GM19025 (cell line): ENCODE data around the gene ZBTB24.

ENCODE experiments used
- ATAC-seq: cut with Tn5 transposase; IDR thresholded peaks from one replicate; pipeline ENCODE4 v1.9.1; 2021; ENCODE audit warnings: mild to moderate bottlenecking, low read depth, moderate library complexity; ENCODE audit not compliant: unreplicated experiment

The ZBTB24 gene

DNA sequence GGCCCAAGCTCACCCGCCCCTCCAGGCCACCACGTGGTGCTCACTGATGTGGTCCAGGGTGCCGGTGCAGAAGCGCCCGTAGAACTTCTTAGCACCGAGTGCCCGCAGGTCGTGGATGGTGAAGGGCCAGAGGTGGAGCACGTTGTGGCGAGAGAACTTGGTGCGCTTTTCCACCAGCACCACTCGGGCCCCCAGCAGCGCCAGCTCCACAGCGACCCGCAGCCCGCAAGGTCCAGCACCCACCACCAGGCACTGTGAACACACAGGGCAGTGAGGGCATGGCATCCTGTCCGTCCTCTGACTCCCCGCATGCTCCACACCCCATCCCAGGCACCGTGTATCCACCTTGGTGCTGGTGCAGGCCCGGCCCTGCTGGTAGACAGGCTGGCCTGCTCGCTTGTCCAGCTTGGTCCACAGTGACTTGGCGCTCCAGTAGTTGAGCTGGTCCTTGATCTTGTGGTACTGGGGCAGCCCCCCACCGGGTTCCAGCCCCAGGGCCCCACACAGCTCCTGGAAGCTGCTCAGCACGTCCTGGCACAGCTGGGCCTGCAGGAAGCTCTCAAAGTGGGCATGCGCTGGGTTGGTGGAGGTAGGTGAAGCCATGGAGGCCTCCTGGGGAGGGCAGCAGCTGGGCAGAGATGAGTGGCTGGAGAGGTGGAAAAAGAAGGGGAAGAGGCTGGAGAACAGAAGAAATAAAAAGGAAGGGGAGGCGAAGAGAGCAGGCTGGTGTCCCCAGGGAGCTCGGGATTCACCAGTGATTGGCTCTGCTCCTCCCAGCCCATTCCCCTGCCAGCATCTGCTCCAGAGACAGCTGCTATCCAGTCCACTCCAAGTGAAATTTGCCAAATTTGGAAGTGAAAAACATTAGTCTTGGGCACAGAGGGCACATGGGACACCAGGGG is 29.2 kb downstream of the ZBTB24 start:
- no peak for ATAC-seq

DNA sequence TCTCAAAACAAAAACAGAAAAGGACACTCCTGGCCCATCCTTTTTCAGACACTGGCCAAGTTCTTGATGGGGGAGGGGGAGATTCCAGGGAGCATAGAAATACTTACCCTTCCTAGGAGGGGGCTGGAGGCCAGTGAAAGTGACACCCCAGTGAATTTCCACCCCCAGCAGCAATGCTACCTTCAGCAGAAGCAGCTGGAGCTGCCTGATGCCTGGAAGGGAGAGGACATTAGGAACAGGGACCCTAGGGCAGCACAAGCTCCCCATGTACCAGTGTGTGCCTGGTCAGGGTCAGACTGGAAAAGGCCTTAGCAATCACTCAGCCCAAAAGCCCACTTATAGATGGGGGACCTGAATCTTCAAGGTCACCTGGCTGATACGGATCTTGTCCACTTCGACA is 29.9 kb downstream of the ZBTB24 start:
- ATAC-seq = no peak

DNA sequence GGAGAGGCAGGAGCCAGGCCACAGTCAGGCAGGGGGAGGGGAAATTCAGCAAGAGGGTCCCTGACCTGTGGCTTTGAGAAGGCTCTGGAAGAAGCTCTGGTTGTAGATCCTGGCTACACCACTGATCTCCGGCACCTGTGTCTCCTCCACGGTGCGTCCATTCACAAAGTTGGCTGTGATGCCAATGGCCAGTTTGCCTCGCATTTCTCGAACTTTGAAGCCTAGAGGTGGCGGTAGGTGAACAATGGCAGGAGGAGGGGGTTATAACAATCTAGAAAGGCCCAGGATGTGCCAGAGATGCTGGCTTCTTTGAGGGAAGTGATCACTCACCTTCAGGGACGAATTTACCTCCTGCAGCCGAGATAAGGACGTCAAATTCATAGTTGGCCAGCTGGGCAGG is 30.8 kb downstream of the ZBTB24 start:
- no peak for ATAC-seq

DNA sequence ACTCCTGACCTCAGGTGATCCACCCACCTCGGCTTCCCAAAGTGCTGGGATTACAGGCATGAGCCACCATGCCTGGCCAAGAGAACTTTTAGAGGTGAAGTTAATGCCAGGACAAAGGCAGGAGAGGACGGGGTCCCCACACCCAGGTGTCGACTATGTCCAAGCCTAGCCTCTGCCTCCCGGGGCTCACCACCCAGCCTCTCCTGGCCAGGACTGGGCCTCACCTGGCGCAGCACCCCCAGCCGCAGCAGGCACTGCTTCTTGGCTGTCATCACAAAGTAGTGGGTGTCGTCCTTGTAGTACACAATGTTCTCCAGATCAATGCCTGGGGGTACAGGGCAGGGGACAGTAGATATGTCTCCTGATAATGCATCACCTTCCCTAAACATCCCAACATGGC is 31.6 kb downstream of the ZBTB24 start:
- ATAC-seq = no peak

DNA sequence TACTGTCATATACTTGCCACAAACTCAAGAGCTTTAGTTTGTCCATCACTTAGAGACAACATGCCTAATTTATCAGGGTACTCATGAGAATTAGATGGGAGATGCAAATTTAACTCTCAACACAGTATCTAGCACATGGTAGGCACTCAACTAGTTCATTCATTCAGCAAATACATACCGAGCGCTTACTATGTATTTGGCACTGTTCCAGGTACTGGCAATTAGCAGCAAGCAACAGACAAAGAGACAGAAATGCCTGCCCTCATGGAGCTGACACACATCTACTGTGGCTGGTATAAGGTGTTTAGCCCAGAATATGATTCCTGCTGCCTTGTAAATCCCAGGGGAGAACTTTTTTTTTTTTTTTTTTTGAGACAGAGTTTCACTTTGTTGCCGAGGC is 32.2 kb downstream of the ZBTB24 start:
- ATAC-seq = no peak

DNA sequence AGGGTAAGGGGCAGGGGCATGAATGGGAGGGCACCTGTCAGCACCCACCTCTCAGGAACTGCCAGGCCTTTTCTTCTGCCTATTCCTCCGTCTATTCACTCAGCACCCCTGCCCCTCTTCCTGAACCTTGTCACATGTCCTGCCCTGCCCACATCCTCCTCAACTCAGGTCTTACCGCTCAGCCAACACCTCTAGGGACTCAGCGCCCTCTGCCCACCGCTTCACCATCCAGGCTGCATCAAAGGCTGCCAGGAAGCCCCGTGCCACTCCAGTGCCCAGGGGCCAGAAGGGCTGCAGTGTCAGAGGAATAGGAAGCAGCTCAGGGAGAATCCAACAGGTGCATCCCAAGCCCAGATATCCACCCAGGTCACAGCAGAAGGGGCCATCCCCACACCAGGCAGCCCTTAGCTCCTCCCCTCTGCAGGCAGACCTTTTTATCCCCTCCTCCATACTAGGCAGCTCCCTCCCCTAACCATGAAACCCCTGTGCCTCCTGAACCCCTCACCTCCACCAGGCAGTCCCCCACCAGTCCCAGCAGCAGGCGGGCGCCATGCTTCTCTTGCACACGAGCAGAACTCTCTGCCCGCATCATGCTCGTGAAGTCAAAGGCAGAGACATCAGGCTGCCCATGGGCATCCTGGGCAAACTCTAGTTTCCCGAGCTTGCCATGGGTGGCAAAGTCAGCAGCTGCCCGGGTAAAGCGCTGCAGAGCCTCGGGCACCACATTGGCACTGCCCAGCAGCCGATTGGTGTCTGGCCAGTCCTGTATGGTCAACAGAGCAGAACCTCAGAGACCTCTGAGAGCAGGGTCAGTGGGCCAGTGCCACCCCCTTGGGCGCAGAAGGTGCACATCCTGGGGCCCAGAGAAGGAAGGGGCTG is 33.0 kb downstream of the ZBTB24 start:
- ATAC-seq = no peak

DNA sequence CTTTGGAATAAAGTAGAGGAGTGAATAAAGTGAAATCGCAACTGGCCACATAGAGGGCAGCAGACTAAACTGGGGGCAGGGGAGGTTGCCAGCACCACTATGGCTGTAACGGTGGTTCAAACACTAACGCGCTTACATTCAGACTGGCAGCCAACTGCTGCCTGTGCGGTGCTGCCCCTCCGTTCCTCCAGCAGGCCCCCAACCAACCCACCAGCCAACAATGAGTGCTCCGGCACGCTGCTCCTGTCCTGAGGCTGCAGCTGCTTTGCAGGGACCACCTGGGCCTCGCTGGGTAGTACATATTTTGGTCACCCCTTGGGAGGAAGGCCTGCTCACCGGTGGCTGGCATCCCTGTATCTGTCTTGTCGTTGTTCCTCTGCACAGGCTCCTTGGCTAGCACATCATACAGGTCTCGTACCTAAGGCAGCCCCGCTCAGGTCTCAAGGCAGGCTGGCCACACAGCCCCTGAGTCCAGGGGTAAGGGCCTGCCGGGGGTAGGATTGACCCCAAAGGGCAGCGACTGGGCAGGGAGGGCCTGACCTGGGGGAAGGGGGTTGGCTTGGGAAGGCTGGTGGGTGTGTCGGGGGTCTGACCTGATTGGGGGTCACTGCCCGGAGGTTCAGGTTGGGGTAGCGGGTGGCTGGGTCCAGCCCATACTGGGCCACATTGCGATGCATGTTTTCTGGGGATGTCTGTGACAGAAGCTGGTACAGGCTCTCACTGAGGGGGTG is 33.8 kb downstream of the ZBTB24 start:
- ATAC-seq = no peak

DNA sequence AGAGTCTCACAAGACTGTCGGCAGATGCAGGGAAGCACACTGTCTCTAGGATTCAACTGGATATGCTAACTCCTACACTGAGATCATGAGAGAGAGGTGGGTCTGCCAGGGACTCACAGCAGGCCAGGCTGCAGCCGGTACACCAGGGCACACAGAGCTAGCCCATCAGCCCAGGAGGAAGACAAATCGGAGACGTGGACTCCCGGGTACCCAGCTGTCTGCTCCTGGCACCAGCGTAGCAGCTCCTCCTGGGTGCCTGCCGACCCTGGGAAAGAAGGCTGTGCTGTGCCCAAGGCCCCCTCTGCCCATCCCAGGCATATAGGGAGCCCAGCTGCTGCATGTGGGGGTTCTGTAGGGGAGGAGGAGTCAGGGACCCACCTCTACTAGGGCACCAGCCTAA is 34.4 kb downstream of the ZBTB24 start:
- ATAC-seq = no peak

DNA sequence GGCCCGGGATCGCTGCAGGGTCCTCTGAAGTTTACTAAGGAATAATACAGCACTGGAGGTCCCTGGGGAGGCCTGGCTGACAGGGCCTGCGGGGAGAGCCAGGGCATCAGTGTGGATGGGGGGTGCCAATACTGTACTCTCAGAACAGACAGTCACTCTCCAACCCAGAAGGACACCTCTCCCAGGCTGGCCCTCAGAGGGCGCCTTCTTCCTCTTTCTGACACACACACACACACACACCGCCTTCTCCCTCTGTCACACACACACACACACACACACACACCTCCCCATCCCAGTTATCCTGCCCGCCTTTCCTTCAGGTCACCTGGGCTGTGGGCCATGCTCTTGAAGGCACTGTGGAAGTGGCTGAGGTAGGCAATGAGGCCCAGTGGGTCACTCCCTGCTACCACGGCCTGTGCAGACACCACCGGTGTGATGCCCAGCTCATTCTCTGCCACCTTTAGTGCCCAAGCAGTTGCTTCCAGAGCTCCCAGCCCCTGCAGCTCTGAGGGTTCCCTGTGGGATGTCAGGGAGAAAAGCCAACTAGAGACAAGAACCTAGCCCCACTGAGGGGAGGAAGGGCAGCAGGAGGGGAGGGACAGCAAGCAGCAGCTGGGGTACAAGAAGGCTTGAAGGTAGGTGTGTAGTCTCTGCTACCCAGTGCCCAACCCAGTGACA is 35.0 kb downstream of the ZBTB24 start:
- no peak for ATAC-seq

DNA sequence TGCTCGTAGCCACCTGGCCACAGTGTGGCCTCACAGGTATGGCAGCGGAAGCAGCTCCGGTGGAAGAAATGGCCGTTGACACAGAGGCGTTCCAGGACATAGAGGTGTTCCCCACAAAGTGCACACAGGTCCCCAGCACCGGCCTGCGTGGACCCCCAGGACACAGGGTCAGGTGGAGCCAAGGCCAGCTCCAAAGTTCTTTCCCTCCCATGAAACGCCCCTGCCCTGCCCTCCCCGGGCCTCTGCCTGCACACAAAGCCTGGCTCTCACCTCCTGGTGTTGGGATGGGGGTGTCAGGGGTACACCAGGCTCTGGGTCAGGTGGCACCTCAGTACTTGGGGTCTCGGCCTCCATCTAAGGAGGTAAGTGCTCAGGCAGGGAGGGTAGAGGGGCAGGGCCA is 35.9 kb downstream of the ZBTB24 start:
- ATAC-seq = no peak

DNA sequence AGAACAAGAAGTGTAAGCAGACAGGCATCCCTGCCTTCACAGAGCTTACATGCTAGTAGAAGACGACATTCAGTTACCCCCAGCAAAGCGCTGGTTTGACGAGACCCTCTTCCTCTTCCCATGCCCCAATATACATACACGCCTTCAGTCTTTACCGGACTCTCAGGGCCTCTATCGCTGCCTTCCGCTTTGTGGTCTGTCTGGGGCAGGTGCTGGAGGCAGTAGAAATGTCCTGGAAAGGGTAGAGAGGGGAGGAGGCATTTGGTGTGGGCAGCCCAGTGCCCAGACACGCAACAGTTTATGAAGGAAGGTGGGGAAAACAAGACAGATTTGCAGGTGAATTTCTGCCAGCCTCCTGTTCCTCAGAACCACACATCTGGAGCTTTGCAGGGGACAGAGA is 36.5 kb downstream of the ZBTB24 start:
- no peak for ATAC-seq

DNA sequence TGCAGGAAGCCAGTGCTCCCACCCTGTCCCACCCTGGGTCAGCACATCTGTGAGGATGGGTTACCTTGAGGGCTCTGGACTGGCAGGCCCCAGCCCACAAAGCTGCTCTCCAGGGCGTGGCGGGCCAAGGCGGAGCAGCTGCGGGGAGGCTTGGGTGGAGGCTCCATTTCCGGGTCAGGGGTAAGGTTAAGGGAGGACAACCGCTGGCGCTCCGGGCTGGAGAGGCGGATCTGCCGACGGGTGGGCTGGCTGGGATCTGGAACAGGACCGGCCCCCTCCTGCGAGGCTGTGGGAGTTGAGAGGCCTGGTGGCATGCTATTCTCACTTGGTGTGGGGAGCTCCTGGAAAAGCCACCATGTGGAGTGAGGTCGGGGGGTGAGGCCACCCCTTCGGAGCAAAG is 36.9 kb downstream of the ZBTB24 start:
- no peak for ATAC-seq

DNA sequence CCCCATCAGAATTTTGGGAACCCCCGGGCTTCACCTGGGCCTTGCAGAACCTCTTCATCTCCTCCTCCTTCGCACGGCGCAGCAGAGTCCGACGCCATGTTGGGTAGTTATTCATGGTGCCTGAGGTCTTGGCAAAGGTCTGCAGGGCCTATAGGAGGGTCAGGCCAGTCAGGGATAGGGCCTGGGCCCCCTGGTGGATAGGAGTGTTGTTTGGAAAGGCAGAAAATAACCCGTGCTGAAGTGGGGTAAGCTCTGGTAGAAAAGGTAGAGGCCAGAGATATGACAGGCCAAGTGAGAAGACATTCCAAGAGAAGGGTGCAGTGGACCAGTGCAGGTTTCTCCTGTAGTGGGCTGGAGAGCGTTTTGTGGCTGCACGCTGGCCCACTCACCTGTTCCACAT is 37.6 kb downstream of the ZBTB24 start:
- ATAC-seq = no peak

DNA sequence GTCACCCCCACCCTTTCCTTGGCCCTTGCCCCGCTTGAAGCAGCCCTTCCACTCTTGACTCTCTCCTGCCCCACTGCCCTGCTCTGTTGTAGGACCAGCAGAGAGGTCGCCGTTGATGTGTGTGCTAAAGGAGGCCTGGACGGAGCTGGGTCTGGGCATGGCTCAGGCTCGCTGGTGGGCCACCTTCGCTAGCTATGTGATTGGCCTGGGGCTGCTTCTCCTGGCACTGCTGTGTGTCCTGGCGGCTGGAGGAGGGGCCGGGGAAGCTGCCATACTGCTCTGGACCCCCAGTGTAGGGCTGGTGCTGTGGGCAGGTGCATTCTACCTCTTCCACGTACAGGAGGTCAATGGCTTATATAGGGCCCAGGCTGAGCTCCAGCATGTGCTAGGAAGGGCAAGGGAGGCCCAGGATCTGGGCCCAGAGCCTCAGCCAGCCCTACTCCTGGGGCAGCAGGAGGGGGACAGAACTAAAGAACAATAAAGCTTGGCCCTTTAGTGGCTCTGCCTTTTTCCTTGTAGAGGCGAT is 39.5 kb downstream of the ZBTB24 start:
- no peak for ATAC-seq

DNA sequence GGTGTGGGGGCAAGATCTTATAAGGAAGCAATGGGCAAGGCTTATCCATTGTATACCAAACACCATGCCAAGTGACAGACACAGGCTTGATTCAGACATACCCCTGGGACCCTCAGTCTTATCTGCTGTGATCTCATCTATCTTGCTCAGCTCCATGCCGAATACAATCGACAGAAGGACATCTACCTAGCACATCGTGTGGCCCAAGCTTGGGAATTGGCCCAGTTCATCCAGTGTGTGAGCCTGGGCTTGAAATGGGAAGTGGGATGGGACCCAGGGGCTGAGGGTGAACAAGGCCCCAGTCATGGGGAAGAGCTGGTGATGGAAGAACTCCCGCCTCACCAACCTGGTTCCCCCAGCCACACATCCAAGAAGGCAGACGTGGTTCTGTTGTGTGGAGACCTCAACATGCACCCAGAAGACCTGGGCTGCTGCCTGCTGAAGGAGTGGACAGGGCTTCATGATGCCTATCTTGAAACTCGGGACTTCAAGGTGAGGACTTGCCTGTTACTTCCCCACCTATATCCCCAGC is 40.6 kb downstream of the ZBTB24 start:
- ATAC-seq = no peak

DNA sequence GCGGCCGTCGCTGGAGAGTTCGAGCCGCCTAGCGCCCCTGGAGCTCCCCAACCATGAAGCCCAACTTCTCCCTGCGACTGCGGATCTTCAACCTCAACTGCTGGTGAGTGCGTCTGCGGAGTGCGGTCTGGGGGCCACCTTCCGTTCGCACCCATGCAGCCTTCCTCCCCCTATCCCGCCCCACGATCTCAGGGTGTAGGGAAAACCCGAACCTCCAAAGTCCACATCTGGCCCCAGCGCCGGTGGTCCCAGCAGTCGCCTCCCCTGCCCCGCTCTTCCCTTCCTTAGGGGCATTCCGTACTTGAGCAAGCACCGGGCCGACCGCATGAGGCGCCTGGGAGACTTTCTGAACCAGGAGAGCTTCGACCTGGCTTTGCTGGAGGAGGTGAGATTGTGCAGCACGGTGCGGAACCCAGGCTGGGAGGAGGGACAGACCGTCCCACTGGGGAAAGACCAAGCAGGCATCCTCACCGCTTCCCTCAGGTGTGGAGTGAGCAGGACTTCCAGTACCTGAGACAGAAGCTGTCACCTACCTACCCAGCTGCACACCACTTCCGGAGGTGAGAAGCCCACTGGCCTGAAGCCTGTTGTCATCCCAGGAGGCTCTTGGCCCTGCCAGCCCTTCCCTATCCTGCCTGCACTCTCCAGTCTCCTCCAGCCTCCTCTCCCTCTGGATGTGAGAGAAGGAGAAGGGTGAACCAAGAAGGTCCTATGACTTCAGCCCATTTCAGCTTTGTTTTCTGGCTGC is 41.8 kb downstream of the ZBTB24 start:
- peak; percentile 3 for ATAC-seq

DNA sequence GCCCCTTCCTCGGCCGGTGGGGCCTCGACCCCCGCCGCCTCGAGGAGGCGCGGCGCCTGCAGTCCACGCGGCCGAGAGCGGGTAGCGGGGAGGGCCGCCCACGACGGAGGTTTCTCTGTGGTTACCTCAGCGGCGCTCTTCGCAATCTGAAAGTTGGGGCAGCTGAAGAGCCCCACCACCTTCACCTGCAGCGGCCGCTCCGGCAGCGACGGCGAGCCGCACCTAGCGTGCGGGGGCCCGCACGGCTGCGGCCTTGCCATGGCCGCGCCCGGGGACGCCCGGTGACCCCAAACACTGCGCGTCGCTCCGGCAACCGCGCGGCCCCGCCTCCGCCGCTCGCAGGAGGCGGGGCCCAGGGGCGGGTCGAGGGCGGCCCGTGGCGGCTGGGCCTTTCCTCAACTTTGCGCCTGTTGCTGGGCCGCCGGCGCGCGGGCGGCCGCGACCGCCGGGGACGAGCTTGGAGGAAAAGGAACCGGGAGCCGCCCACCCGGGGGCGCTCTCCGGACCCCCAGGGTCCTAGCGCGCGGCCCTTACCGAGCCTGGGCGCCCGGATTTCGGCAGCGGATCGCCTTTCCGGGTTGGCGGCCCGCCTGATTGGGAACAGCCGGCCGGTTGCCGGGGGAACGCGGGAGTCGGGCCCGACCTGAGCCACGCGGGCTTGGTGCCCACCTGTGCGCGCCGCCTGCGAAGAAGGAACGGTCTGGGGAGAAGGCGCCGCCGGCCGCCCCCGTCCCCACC is 42.5 kb downstream of the ZBTB24 start, which contains the start of the genes PPIL6 and SMPD2:
TSS of gene PPIL6 (minus strand) at position 298 of the 738 bp plus-strand sequence. CDS start at position 260, 38 bp downstream.
TSS of gene SMPD2 (plus strand) at position 394 of the 738 bp plus-strand sequence. CDS start 398 bp downstream, outside the sequence.
- ATAC-seq = peak; percentile 92

DNA sequence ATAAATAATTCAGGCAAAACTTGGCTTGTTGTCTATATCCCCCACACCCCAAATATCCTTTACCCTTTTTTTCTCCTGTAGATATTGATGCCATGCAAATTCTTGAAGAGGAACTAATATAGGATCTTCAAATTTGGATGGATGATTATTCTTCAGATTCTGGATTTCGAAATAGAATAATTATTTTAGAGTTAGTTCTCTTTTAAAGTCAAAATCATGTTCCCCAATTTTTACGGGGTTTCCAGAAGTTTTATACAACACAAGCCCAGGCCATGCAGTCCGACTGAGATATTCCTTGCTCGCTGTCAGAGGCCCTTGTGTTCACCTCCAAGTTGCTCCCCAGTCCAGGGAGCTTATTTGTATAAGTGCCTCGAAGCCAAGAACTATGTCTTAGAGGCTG is 47.0 kb downstream of the ZBTB24 start:
- no peak for ATAC-seq
